NCI-H345 treated with DMSO at 0.1 percent for 48 hours (cell line): ENCODE measurements around the gene ZFP62.
"Not testable (repeated sequence)": the region's sequence is repeated elsewhere in the genome, so short reads cannot be mapped to it uniquely, and the experiment has no call there.

Experiments used
- DNase-seq: peaks from one replicate; lab custom pipeline; 2025; ENCODE audit not compliant: unreplicated experiment; lab: John Stamatoyannopoulos, UW

The ZFP62 gene

DNA sequence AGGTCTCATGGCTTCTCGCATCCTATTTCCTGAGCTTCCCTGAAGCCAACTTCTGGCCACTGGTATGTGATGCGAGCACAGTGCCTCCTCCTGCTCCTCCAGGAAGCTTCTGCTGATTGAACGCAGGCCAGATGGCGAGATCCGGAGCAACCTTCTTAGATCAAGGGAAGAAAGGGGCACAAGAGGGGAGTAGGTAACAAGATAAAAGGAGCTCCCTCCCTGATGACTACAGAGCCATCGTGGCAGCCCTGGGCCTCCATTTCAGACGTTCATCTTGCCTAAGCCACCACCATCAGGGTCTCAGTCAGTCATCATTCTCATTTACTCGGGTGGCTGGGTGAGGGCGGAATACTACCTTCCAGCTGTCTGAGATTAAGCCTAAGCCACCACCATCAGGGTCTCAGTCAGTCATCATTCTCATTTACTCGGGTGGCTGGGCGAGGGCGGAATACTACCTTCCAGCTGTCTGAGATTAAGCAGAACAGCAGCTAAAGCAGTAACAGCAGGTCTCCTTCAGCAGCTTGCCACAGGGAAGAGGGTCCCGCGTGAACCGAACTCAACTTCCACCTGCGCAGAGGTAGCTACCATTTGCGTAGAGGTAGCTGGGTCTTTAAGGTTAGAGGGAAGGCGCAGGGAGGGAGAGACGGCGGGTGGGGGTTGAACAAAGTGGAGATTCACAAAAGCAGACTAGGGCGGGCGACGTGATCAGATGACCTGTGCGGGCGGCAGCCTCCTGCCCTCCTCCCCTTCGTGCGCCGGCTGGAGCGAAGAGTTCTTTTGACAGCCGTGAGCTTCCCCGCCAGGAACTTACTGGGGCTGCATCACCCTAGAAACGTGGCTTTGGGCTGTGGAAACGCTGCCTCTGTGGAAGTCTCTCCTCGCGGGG is 30.6 kb downstream of the ZFP62 start:
- peak; percentile 37 for DNase-seq

DNA sequence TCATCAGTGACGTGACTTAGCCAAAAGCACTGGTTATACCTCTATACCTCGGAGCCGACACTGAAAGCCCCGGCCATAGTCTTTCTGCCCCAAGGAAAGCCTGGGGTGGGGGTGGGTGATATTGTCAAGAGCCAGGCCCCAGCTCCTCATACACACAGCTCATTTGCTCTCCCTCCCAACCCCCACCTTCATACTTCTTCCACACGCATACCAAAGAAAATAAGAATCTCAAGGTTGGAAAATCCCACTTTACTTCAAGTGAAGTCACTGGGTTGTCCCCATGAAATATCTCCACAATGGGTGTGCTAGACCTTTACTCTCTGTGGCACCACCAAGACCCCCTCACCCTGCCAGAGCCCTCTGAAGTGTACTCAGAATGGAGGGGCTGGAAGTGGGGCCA is 31.4 kb downstream of the ZFP62 start:
- DNase-seq, result no peak

DNA sequence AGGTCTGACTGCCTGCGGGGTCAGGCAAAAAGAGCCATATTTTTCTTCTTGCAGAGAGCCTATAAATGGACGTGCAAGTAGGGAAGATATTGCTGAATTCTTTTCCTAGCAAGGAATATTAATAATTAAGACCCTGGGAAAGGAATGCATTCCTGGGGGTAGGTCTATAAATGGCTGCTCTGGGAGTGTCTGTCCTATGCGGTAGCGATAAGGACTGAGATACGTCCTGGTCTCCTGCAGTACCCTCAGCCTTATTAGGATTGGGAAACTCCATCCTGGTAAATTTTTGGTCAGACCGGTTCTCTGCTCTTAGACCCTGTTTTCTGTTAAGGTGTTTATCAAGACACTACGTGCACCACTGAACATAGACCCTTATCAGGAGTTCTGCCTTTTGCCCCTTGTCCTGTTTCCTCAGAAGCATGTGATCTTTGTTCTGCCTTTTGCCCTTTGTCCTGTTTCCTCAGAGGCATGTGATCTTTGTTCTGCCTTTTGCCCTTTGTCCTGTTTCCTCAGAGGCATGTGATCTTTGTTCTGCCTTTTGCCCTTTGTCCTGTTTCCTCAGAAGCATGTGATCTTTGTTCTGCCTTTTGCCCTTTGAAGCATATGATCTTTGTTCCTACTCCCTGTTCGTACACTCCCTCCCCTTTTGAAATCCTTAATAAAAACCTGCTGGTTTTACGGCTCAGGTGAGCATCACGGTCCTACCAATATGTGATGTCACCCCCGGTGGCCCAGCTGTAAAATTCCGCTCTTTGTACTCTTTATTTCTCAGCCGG is 32.1 kb downstream of the ZFP62 start:
- not testable (repeated sequence) for DNase-seq

DNA sequence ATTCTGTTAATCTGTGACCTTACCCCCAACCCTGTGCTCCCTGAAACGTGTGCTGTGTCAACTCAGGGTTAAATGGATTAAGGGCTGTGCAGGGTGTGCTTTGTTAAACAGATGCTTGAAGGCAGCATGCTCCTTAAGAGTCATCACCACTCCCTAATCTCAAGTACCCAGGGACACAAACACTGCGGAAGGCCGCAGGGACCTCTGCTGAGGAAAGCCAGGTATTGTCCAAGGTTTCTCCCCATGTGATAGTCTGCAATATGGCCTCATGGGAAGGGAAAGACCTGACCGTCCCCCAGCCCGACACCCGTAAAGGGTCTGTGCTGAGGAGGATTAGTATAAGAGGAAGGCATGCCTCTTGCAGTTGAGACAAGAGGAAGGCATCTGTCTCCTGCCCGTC is 33.7 kb downstream of the ZFP62 start:
- not testable (repeated sequence) for DNase-seq

DNA sequence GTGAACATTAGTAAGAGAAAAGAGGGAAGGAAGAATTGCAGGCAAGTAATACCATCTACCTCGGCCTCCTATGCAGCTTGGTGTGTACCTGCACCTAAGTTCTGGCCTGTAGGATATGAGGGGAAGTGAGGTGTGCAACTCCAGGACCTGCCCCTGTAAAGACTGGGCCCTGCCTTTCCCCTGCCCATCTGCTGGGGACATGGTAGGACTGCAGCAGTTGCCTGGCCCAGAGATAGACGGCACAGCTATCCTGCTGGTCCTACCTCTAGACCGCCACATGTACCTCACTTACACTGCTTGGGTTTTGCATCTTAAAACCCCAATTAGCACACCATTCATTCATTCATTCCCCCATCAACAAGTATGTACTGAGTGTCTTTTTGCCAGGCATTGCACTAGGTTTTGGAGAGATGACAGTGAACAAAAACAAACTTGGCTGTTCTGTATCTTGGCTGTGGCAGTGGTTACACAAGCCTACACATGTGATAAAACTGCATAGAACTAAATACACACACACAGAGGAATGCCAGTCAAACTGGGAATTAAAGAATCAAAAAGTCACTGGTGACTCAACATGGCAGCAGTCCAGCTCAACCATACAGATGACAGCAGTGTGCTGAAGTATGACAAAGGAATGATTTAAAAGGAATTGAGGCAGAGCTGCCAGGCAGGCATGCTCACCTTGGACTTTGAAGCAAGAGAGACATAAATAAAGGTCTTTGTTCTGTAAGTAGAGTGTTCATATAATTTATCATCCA is 35.1 kb downstream of the ZFP62 start:
- no peak for DNase-seq

DNA sequence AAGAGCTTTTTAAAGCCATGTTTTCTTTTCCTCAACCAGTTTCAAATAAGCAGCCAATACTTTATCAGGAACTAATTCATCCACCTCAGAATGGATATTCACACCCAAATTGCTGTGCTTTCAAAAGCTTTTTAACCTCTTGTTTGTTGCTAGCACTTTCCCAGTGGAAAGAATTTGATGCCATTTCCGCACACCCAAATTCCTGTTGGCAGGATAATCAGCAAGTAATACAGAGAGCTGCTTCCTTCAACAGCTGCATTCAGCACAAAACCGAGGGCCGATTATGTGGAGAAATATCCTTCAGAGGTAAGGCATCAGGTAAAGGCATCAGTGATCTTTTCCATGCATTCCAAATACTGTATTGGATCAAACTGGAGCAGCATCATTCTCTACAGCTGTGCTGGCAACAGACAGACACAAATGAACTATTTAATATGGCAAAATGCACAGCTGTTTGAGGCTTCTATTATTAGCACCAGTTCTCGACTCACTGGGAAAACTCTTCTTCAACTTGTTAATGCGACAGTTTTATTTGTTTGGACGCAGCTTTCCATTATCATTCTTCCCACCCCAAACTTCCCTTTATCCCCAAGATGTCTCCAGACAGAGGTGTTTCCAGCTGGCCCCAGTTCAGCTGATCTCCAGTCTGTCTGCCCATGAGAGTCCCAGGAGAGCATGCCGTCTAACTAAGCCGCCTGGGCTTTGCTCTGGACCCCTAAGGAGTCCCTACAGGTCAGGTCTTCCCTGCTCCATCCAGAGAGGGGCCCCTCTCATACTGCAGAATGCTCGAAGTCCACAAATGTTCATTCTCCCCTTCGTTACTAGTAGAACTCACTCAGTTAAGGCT is 36.2 kb downstream of the ZFP62 start:
- DNase-seq, result no peak

GRCh38 chr5:180823940-180824629 is 37.0 kb downstream of the ZFP62 start:
- DNase-seq, result no peak

GRCh38 chr5:180823346-180823745 is 37.7 kb downstream of the ZFP62 start:
- no peak for DNase-seq

DNA sequence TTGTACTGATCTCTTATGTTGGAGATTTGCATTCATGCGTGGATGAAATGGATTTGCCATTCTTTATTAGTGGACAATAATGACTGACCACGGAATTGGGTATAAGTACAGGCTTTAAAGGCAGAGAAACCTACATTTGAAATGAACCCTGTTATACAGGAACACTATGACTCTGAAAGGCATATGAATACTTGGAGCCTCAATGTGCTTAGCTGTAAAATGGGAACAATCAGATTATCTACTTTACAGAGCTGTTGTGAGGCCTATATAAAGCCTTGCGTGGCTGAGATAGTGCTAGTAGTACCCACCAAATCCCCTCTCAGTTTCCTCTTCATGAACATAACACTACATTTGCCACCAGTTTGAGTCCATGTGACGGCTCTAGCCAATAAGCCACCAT is 39.5 kb downstream of the ZFP62 start:
- DNase-seq, result no peak

DNA sequence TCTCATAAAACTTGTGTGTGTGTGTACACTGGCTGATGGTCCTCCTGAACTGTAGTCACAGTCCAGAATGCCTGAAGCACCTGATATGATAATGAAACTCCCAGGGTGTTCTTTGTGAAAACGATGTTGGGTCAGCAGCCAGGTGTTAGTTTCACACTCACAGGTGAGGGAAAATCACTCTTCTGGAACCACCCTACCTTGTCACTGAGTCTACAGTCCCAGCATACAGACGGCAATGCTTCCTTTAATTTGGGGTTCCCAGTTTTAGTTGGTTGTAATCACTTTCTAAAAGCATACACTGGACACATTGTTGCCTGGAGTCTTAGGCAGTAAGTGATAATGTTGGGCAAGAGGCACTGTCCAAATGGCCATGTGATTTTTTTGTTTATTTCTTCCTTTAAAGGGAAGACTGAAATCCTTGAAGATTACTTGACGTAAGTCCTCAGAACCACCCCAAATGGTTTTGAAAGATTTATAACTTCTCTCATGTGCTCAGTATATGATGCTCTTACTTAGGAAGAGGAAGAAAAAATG is 40.2 kb downstream of the ZFP62 start:
- DNase-seq, result no peak

DNA sequence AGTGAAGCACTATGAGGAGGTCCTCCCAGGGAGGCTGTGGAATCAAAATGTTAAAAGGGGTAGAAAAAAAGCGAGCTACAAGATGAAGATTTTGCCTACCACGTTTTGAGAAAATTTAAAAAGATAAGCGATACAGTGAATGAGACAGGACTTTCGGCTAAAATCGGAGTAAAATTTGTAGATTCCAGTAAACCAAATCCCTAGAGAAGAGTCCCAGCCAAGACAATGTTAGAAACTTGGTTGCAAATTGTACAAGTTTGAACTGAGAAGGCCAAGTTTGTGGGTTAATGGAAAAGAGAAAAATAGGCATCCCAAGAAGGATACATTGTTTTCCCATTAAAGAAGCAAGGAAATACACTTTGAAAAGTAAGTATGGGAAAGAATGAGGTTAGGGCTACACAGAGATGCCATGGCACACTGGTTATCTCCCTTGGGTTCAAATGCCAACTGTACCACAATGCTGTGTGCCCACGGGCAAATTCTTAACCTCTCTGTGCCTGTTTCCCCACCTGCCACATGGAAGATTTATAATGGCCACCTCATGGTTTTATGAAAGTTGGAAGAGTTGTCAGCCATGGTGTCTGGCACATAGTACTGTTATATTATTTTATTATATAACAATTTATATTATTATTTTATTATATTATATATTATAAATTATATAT is 42.3 kb downstream of the ZFP62 start:
- DNase-seq, result no peak

DNA sequence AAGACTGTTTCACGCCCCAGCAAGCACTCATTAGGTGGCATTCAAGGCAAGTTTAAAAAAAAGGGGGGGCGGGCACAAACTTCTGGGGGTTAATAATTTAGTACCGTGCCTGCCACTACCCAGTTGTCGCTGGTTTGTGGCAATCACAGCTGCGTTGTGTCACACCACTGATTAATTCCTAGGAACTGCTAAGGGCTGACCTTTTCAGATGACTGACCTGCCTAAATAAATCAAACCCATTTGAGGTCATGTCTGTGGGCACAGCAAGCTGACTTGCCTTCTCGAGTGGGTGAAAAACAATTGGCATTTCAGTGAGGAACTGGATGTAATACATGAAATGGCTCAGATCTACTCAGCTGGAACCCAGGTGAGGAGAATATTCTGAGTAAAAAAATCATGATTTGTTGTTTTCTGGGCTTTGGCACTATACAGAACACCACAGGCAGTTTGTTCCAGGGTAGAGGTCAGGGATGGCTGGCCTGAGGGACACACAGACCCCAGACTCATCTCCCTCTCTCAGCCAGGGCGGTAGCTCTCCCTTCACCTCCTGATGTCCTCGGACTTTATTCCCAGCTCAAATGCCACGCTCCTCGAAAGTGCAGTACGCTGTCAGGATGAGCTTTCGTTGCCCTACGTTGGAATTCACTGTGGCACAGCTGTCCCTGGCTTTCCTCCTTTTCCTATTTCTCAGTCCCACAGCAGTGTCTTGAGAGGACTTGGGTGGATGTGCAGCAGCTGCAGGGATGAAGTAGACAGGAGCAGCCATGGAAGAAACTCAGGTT is 43.0 kb downstream of the ZFP62 start:
- no peak for DNase-seq

GRCh38 chr5:180816608-180817534 is 44.2 kb downstream of the ZFP62 start:
- no peak for DNase-seq

GRCh38 chr5:180815293-180815917 is 45.7 kb downstream of the ZFP62 start:
- no peak for DNase-seq

DNA sequence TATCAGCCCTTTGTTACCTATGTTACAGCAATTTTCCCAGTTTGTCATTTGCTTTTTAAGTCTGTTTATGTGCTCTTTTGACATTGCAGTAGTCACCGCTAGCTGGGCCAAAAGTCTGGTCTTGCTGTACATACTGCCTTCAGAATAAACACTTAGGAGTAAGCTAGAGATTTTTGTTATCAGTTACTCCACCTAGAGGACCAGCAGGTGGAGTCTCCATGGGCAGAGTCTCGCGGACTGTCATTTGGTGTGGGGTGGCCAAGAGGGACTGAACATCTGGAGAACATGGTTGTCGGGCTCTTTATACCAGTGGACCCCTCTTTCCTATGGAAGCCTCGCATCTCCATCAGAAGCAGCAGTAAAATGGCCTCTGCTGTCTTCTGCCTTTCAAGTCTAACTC is 47.7 kb downstream of the ZFP62 start:
- no peak for DNase-seq

- no peak for DNase-seq
Measured at GRCh38 chr5:180811623-180812124, 49.4 kb downstream of the ZFP62 start.
